Astrocyte of the hippocampus (primary cell): Measurements from ENCODE around the gene HSPA14.
A peak's percentile ranks its signal among the peaks of the same experiment; 100 is the strongest.
"Not testable (repeated sequence)": the region's sequence is repeated elsewhere in the genome, so short reads cannot be mapped to it uniquely, and the experiment has no call there.

Experiments
- DNase-seq: peaks from one replicate; pipeline ENCODE4 v3.0.0; 2011; ENCODE audit warnings: low read depth, low spot score

HSPA14 gene

DNA sequence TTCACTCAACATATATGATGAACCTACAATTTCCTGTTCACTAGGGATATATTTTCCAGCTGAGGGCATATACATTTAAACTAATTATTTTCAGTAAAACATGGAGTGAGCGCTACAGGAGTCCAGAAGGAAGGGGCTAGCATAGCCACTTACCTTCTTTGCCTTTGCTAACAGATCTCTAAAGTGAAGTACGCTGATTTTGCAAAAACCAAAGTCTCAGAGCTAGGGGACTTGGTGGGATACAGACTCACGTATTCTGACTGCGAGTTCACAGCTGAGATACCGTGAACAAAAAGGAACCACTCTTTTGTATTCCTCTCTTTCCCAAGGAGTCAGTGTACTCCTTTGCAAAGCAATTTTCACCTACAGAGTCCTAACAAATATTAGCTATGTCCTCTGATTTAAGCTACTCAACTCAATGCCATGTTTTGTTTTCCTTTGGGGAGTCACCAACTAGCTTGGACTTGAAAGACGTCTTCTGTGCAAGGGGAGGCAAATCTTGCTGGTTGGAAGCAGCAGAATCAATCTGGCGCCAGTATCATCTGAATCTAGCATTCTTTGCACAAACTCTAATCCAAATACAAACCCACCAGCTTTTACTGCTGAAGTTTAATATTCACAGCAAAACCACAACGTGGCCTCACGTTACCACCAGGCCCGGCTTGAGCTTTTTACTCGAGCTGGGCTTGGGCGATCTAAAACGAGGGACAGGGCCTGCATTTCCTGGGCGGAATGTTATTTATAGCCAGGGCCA lies 926 bp upstream of the HSPA14 start:
- no peak for DNase-seq

DNA sequence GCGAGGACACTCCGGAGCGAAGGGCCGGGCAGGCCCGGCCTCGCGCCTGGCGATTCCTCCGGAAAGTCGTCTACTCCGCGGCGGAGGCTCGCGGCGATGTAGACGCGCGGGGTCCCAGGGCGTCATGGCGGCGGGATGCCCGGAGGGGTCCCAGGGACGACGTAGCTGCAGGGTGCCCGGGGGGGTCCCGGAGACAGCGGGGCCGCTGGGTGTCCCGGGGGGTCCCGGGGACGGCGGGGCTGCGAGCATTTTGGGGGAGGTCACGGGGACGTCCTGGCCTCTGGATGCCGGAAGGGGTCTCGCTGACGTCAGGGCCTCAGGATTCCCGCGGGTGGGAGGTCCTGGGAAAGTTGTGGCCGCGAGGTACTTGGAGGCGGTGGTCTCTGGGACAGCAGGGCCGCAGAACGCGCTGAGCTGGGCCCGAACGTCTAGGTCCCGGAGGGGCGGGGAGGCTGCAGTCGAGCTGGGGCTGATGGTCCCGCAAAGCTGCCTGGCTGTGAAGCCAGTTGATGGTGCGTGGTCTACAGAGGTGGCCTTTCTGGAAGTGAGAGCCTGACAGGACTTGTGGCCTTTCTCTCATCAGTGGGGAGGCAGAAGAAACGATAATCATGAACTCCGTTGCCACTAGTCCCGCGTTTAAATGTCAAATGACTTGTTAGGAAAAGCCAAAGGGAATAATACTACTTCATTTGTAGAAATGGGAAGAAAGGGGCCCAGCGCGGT lies 637 bp downstream of the HSPA14 start:
- DNase-seq = peak; percentile 60

DNA sequence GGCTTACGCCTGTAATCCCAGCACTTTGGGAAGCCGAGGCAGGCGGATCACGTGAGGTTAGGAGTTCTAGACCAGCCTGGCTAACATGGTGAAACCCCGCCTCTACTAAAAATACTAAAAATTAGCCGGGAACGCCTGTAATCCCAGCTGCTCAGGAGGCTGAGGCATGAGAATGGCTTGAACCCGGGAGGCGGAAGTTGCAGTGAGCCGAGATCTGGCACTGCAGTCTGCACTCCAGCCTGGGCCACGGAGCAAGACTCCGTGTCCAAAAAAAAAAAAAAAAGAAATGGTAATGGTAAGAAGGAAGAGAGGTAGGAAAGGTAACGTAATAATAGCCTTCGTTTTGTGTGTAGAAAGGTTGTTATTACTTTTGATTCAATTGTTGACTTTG lies 1.2 kb downstream of the HSPA14 start:
- DNase-seq = no peak

DNA sequence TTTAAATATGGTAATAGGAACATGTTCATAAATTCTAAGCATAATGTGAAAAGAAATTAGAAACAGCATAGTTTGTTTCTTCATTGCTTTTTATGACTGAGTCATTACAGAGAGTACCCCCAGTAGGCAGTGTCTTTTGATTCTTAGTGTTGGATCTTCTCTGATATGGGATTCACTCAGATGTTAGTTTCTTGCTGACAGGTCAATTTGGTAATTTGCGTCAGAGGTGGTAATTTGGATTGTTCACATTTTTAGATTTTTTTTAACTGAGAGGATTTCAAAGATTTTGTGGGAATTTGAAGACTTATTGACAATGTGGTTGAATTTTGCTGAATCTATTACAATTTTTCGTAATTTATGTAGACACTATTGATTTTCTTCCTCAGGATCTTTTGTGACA lies 2.1 kb downstream of the HSPA14 start:
- DNase-seq = no peak

DNA sequence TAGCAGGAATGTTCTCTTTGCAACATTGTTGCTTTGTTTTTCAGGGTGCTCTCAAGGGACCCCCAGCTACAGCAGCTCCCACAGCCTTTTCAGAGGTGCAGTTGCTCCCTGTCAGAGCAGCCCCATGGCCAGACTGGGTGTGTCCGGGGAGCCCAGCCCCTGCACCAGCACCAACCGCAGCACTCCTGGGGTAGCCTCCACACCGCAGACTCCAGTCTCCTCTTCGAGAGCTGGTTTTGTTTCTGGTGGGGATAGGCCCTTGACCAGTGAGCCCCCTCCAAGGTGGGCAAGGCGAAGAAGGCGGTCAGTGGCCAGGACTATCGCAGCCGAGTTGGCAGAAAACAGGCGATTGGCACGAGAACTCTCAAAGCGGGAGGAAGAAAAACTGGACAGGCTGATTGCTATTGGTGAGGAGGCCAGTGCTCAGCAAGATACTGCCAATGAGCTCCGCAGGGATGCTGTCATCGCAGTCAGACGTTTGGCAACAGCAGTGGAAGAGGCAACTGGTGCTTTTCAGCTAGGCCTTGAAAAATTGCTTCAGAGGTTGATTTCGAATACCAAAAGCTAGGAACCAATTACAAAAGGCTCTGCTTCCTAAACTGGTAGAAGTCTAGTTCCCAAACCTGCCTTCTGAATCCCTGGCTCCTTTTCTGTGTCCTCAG lies 5.4 kb downstream of the HSPA14 start:
- DNase-seq = no peak

DNA sequence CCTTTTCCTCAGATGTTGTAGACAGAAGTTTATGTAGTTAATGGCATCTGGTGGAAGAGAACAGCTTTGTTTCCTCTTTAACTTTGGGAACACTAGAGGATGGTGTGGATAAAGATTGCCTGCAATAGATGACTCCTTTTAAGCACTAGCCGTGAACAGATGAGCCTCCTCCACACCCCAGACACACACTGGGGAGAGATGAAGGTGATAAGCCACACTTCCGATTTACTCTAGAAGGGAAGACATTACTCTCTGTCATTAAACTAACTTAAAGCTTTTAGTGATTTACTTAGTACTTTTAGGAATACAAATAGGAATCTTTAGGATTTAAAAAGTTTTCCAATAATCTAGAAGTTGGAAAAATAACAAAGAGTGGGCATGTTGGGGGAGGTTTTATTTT lies 6.8 kb downstream of the HSPA14 start:
- no peak for DNase-seq

DNA sequence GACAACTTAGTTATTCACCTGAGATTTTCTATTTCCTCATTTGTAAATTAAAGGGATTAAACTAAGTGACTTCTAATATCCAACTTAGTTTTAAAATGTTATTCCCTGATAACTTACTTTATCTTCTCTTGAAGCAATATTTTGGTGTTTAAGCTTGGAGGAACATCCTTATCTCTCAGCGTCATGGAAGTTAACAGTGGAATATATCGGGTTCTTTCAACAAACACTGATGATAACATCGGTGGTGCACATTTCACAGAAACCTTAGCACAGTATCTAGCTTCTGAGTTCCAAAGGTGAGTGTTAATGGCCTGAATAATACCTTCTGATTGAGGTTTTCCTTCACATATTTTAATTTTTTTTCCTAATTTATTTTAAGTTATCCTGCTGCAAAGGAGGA lies 14.1 kb downstream of the HSPA14 start:
- DNase-seq = no peak

DNA sequence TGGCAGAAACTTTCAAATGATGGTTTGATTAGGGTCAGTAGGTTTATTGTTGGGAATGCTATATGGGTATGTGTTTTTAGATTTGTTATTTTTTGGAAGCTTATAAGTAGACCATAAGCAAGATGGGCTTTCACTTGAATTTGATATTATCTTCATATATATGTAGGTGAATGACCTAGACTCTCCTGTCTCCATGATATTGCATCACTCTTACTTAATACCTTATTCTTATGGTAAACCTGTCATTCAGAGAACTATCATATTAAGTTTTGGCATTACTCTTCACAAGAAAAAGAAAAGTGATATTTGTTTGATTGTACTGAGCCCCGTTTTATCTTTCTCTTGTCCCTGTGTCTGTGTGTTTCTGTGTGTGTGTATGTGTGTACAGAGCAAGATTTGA lies 17.3 kb downstream of the HSPA14 start:
- no peak for DNase-seq

DNA sequence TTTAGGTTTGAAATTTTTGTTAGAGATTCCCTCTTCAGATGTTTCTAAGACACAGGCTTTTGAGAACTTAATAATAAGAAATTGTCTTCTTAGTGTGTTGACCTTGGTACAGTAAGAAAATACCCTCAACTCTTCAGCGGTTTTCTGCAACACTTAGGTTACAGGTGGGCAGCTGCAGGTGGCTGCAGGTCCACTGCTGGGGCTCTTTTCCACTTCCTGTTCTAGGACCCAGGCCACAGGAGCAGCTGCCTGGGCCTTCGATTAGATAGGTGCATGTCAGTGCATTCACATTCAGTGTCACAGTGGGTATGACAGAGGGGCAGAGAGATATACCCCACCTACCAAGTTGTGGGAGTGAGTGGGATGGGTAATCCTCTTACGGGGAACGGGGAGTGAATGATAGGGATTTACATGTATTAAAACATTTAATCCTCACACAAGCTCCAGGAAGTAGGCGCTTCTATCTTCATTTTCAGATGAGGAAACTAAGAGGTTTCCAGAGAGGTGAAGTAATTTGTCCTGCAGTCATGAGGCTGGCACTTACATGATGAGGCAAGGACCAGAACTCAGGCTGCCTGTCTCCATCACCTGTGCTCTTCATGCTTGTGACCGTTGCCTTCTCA lies 20.3 kb downstream of the HSPA14 start:
- DNase-seq = no peak

DNA sequence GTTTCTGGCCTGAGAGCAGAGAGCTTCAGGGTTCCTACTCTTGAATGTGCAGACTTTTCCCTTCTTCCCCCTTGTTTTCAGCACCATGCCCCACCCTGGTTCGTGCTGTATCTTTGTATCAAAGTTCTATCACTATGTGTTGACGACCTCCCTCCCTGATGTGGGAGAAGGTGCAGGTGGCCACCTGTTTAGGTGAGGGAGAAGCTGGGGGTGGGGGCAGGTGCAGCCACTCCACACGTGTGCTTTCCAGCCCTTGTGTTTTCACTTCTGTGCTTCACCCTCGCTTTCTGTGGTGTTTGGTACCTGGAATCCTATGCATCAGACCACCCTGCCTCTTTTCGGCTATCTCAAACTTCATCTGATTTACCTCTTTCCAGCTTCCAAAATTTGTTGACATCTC lies 20.9 kb downstream of the HSPA14 start:
- no peak for DNase-seq

DNA sequence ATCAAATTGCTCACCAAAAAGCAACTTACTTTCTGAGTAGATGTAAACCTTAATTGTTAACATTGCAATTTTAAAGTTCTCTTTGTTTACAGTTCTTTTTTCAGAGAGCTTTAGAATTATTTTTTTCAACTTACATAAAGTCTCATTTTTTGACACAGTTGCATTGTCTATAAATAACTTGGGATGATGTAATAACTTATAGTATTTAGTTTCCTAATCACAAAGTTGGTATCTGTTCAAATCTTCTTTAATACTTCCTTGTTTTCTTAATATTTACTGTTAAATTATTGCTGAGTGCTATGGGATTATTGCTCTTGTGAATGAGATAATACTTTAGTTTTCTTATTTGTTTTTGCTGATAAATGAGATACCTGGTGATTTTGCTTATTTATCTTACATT lies 21.7 kb downstream of the HSPA14 start:
- DNase-seq = no peak

DNA sequence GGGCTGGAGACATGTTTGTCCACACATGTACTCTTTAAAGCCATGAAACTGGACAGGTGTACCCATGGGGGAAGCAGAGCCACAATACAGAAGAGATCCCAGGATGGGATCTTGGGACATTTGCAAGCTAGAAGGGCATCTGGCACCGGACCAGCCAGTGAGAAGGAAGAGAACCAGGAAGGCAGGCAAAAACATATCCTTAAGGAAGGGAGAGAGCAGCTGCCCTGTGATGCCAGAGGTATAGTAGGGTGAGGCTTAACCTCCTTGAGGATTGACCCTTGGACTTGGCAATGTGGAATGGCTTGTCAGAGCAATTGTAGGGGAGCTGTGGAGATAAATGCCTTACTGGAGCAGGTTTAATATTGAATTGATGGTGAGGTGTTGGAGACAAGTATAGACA lies 22.7 kb downstream of the HSPA14 start:
- no peak for DNase-seq

DNA sequence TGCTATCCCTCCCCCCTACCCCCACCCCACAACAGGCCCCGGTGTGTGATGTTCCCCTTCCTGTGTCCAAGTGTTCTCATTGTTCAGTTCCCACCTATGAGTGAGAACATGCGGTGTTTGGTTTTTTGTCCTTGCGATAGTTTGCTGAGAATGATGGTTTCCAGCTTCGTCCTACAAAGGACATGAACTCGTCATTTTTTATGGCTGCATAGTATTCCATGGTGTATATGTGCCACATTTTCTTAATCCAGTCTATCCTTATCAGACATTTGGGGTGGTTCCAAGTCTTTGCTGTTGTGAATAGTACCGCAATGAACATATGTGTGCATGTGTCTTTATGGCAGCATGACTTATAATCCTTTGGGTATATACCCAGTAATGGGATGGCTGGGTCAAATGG lies 26.4 kb downstream of the HSPA14 start:
- not testable (repeated sequence) for DNase-seq

DNA sequence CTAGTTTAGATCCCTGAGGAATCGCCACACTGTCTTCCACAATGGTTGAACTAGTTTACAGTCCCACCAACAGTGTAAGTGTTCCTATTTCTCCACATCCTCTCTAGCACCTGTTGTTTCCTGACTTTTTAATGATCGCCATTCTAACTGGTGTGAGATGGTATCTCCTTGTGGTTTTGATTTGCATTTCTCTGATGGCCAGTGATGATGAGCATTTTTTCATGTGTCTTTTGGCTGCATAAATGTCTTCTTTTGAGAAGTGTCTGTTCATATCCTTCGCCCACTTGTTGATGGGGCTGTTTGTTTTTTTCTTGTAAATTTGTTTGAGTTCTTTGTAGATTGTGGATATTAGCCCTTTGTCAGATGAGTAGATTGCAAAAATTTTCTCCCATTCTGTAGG lies 26.8 kb downstream of the HSPA14 start:
- DNase-seq = not testable (repeated sequence)

DNA sequence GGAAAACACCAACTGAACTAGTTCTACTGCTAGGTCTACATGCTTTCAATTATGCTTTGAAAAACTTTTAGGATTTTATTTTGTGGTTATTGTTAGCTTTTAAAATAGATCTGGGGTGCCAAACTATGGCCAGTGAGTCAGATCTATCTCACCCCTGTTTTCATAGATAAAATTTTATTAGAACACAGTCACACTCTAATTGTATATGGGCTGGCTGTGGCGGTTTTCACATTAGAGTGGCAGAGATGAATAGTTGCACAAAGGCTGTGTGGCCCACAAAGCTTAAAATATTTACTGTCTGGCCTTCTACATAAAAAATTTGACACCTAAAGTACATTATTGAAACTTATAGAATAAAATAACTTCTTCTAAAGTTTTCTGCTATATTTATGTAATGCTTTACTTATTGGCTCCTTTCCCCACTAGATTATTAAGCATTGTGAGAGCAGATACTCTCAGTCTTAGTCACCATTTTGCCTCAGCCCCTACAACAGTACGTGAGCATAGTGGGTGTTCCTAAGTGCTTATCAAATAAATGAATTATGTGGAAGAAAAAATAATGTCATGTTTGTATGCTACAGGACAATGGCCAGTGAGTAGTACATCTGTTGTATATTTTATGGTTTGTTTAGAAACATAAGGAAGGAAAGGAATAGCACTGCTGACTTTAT lies 35.1 kb downstream of the HSPA14 start:
- peak; percentile 41 for DNase-seq

DNA sequence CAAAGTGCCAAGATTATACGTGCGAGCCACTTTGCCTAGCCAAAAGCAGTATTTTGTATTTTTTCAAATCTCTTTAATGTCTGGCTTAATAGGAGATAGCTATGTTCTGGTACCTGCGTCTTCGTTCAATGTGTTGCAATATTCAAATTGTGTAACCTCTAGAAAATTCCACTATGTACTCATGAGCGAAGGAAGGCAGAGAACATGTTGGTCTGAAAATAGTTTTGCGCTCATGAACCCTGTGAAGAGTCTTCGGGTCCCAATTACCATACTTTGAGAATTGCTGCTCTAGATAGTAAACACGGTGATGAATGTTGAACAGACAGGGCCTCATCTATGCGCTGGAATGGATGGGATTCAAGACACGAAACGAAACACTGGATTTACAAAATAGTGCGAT lies 37.8 kb downstream of the HSPA14 start:
- no peak for DNase-seq

DNA sequence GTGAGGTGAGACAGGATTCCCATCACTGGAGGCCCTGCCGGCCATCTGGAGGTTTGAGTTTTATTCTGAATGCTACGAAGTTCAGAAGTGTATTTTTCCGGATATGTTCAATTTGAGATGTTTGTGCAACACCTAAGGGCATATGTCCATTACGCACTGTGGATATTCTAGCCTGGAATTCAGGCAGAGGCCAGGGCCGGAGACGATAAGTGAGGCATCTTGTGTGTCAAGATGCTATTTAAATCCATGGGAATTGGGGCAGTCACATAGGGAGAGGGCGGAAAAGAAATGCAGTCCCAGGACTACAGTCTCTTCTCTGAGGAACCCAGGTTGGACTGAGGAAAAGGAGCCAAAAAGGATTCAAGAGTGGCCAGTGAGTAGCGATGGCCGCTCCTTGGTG lies 38.7 kb downstream of the HSPA14 start:
- no peak for DNase-seq

DNA sequence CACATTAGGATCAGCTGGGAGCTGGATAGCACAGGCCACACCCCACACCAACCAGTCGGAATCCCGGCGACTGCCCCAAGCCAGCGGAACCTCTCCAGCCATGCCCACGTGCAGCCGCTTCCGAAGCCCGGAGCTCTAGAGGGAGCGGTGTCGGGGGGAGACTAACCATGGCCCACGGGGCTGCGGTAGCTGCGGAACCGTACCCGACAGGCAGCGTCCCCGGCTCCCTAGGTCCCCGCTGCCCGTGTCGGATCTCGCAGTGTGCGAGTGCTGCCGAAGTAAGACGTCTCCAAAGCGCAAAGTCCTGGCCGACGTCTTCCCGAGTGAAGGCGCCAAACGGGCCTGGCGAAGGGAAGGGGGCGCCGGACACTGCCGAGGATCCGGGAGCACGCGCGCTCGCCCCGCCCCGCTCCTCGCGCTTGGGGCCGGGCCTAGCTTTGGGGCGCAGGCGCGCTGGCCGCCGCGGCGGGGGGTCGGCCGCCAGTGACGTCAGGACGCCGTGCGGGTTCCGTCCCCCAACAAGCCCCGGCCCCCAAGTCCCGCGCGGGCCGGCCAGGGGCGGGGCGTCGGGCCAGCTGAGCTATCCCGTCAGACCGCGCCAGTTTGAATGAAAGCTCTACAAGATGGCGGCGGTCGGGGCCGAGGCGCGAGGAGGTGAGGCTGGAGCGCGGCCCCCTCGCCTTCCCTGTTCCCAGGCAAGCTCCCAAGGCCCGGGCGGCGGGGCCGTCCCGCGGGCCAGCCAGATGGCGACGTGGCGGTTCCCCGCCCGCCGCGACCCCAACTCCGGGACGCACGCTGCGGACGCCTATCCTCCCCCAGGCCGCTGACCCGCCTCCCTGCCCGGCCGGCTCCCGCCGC lies 40.4 kb downstream of the HSPA14 start, which contains the start of gene SUV39H2:
TSS of gene SUV39H2 (plus strand) at position 601 of the 858 bp plus-strand sequence. CDS start at position 624, 23 bp downstream.
- DNase-seq = peak; percentile 99

DNA sequence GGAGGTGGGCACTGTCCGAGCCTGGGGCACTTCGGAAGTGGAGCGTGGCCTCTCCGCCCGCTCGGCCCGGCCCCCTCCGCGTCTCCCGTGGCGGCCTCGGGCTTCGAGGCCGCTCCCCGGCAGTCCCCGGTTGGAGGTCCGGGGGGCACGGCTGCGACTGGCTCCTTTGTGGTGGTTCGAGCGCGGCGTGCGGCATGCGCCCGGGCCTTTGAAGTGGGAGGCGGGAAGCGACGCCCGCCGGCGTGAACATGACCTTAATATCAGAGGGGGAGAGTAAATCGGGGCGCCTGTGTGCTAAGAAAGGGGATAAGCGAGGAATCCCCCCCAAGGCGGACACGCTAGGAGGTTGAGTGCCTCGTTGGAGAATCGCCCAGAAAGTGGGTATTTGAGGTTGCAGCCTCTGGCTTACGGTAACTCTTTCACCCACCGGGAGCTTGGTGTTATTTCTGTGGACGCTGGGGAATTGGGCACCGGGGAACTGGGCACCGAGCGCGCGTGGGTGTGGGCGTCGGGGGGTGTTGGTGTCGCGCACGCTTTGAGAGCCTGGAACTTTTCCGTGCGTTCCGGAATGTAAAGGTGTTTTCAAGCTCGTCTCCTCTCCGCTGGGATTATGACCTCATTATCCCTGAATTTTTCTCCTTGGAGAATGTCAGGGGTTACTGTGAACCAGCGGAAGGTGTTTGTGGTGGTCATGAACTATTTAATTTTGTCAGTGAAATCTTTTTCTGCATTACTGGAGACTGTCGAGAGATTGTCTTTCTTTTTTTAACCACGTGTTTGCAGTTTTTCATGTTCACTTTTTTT lies 41.2 kb downstream of the HSPA14 start:
- peak; percentile 57 for DNase-seq

DNA sequence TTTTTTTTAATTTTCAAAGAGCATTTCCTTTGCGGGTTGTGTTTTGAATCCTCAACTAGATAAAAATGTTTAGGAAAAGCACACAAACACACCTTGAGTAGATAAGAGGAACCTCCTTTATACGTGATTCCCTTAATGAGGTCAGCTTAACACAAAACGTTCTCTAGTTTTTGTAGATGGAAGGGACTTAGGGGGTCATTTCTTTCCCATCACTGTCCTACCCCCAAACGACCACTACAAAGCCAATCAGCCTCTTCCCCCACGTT lies 41.8 kb downstream of the HSPA14 start:
- peak; percentile 5 for DNase-seq
